OCI-LY1 (cell line): ENCODE results near the gene TGM4.
"Not testable (repeated sequence)": the region's sequence is repeated elsewhere in the genome, so short reads cannot be mapped to it uniquely, and the experiment has no call there.

Experiments used
- H2AFZ ChIP-seq: fragments of 200-600 bp; sonication (generic), shearing (Covaris generic); 2 replicates; pipeline ENCODE4 v1.6.0; 2014; ENCODE audit warnings: antibody characterized with exemption, mild to moderate bottlenecking, low read length
- H3F3A ChIP-seq: fragments of 200-600 bp; sonication (generic), shearing (Covaris generic); 2 replicates; pipeline ENCODE4 v1.6.0; 2014; ENCODE audit warnings: mild to moderate bottlenecking, antibody characterized with exemption, low read length, moderate library complexity; ENCODE audit not compliant: insufficient read depth
- H3K27ac ChIP-seq: fragments of 200-600 bp; sonication (generic); 2 replicates; pipeline ENCODE4 v1.5.1; 2014; ENCODE audit warnings: low read length, mixed run types, mild to moderate bottlenecking, low read depth; ENCODE audit not compliant: poor library complexity, severe bottlenecking
- H3K27me3 ChIP-seq: fragments of 200-600 bp; sonication (generic); 2 replicates; pipeline ENCODE4 v1.6.0; 2014; ENCODE audit warnings: antibody characterized with exemption, mild to moderate bottlenecking, low read length, moderate library complexity; ENCODE audit not compliant: insufficient read depth
- H3K36me3 ChIP-seq: fragments of 200-600 bp; sonication (generic); 2 replicates; pipeline ENCODE4 v1.6.1; 2014; ENCODE audit warnings: mild to moderate bottlenecking, antibody characterized with exemption, low read length, moderate library complexity, mixed read lengths; ENCODE audit not compliant: insufficient read depth
- H3K4me1 ChIP-seq: fragments of 200-600 bp; sonication (generic); 2 replicates; pipeline ENCODE4 v1.5.1; 2014; ENCODE audit warnings: mild to moderate bottlenecking, low read length, moderate library complexity; ENCODE audit not compliant: insufficient read depth, severe bottlenecking
- H3K4me2 ChIP-seq: fragments of 200-600 bp; sonication (generic), shearing (Covaris generic); 2 replicates; pipeline ENCODE4 v1.6.1; 2014; ENCODE audit warnings: low read length
- H3K4me3 ChIP-seq: fragments of 200-600 bp; sonication (generic); 2 replicates; pipeline ENCODE4 v1.5.1; 2014; ENCODE audit warnings: low read length, low read depth, mild to moderate bottlenecking, mixed read lengths; ENCODE audit not compliant: poor library complexity, severe bottlenecking
- H3K79me2 ChIP-seq: fragments of 200-600 bp; shearing (Covaris generic); 2 replicates; pipeline ENCODE4 v1.6.1; 2016; ENCODE audit warnings: mixed run types, low read length, mixed read lengths; ENCODE audit not compliant: insufficient read depth
- H3K9ac ChIP-seq: fragments of 200-600 bp; sonication (generic), shearing (Covaris generic); 2 replicates; pipeline ENCODE4 v1.6.1; 2014; ENCODE audit warnings: mild to moderate bottlenecking, low read length, mixed read lengths
- H3K9me2 ChIP-seq: fragments of 200-600 bp; sonication (generic), shearing (Covaris generic); 2 replicates; pipeline ENCODE4 v1.6.1; 2014; ENCODE audit warnings: low read depth, mild to moderate bottlenecking, low read length, mixed read lengths
- H3K9me3 ChIP-seq: fragments of 200-600 bp; shearing (Covaris generic); 2 replicates; pipeline ENCODE4 v1.6.1; 2014; ENCODE audit warnings: low read length, mixed read lengths
- H4K20me1 ChIP-seq: fragments of 200-600 bp; sonication (generic), shearing (Covaris generic); 2 replicates; pipeline ENCODE4 v1.6.0; 2016; ENCODE audit warnings: mild to moderate bottlenecking, low read length; ENCODE audit not compliant: insufficient read depth
- EZH2 ChIP-seq: fragments of 200-600 bp; sonication (generic), shearing (Covaris generic); IDR thresholded peaks from 2 replicates; pipeline ENCODE4 v1.8.0; 2017; ENCODE audit warnings: borderline replicate concordance, mixed run types, mild to moderate bottlenecking, antibody characterized with exemption, low read length, moderate library complexity, mixed read lengths
- TF ChIP-seq, protein P1 (sequence below): fragments of 200-600 bp; sonication (generic), shearing (Covaris generic); IDR thresholded peaks from 2 replicates; pipeline ENCODE4 v1.5.1; 2017; ENCODE audit warnings: mild to moderate bottlenecking, antibody characterized with exemption, low read length, moderate library complexity, mixed read lengths

Gene TGM4

DNA sequence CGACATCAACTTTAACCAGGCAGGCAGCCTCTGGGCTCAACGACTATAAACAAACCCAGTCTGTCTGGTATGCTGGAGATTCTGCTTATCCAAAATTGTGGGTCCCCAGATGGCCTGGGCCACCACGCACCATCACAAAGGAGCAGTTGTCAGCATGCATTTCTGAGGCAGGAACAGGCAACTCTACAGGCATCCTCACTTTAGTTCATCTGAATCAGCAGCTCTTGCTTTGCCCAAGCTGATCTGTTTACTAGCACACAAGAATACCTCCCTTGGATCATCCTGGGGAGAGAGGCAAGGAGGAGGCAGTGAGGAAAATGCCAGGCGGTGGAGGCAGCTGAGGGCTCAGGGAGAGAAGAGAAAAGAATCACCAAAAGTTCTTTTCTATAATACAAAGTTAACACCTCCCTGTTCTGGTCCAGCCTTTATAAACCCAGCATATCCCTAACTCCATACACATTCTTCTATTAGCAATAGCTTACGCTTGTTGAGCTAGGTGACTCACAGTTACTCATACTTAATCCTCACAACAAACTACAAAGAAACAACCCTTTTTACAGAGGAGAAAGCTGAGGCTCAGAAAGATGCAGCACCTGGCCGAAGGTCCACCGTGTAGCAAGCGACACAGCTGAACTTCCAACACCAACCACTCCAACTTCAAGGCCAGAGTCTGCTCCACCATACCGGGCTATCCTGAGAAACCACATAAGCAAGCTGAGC, 68.0 kb downstream of the TGM4 start:
- TF ChIP-seq, protein P1, sequence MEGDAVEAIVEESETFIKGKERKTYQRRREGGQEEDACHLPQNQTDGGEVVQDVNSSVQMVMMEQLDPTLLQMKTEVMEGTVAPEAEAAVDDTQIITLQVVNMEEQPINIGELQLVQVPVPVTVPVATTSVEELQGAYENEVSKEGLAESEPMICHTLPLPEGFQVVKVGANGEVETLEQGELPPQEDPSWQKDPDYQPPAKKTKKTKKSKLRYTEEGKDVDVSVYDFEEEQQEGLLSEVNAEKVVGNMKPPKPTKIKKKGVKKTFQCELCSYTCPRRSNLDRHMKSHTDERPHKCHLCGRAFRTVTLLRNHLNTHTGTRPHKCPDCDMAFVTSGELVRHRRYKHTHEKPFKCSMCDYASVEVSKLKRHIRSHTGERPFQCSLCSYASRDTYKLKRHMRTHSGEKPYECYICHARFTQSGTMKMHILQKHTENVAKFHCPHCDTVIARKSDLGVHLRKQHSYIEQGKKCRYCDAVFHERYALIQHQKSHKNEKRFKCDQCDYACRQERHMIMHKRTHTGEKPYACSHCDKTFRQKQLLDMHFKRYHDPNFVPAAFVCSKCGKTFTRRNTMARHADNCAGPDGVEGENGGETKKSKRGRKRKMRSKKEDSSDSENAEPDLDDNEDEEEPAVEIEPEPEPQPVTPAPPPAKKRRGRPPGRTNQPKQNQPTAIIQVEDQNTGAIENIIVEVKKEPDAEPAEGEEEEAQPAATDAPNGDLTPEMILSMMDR = no peak
- no peak for TF ChIP-seq EZH2
- no peak overlapping the region for H3K4me2 ChIP-seq
- no peaks in the 10 kb centered on the region for H3F3A ChIP-seq
- H3K36me3 ChIP-seq = peaks cover 28% of the 10 kb centered on the region
- no peaks in the 10 kb centered on the region for H3K4me1 ChIP-seq
- no peak overlapping the region for H2AFZ ChIP-seq
- no peak overlapping the region for H3K9ac ChIP-seq
- H3K27me3 ChIP-seq = no peaks in the 10 kb centered on the region
- no peaks in the 10 kb centered on the region for H4K20me1 ChIP-seq
- H3K9me3 ChIP-seq = no peaks in the 10 kb centered on the region
- no peak overlapping the region for H3K4me3 ChIP-seq
- H3K79me2 ChIP-seq = no peaks in the 10 kb centered on the region
- H3K9me2 ChIP-seq = no peaks in the 10 kb centered on the region
- H3K27ac ChIP-seq = no peak overlapping the region

DNA sequence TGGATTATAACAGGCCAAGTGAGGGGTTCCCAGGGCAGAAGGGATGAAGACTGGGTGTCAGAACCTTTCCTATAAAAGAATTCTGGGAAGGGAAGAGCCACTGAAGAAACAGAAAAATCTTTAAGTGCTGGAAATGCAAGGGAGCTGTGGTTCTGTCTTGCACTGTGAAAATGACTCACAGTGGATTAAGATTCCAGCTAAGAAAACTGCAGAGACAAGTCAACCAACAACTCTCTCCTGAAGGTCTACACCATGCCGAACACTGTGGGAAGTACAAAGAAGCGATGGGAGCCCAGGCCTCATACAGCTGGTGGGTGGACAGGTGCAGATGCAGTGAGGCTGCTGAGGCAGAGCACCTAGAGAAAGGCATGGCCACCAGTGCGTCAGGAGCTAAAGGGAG, 73.8 kb downstream of the TGM4 start:
- Histone ChIP-seq H3K79me2 (no peaks in the 10 kb centered on the region), H3K4me1 (peaks cover 8% of the 10 kb centered on the region), H3K36me3 (no peaks in the 10 kb centered on the region; the same call in 1 of the 2 replicates), H2AFZ (no peak overlapping the region), H3K4me3 (no peak overlapping the region), H3K9me2 (no peaks in the 10 kb centered on the region), H4K20me1 (no peaks in the 10 kb centered on the region), H3F3A (no peaks in the 10 kb centered on the region), H3K9ac (no peak overlapping the region), H3K9me3 (no peaks in the 10 kb centered on the region), H3K27ac (no peak overlapping the region), H3K4me2 (no peak overlapping the region), H3K27me3 (no peaks in the 10 kb centered on the region)
- no peak for TF ChIP-seq EZH2
- TF ChIP-seq, protein P1 = no peak

GRCh38 chr3:44949770-44950169, 75.4 kb downstream of the TGM4 start:
- not testable (repeated sequence) for H3K9me2 ChIP-seq, H4K20me1 ChIP-seq, H3K4me3 ChIP-seq, H3K36me3 ChIP-seq, H3K27me3 ChIP-seq, H3K79me2 ChIP-seq, H3K4me1 ChIP-seq, H2AFZ ChIP-seq, H3K4me2 ChIP-seq, H3F3A ChIP-seq, H3K9ac ChIP-seq, H3K27ac ChIP-seq, H3K9me3 ChIP-seq

DNA sequence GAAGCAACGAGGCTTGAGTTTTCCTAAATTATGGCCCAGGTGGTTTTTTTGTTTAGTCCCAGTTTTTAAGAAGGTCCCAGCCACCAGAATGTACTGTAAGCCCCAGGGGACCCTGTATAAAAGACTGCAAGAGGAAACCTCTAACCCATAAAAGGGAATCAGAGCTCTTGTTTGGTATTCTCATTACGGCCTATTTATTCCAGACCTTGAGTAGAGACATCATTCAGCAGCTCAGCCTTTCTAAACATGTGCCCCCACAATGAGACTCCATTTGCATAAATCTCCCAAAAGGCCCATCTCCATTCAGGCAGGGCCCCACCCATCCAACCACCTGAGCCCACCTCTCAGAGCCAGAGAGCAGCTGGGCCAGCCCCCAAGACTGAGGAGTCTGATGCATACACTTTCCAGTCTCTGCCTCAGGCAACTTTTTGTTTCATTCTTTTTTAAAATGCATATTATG, 75.9 kb downstream of the TGM4 start:
- H4K20me1 ChIP-seq = no peaks in the 10 kb centered on the region
- H3K9ac ChIP-seq = no peak overlapping the region
- H3K79me2 ChIP-seq = no peaks in the 10 kb centered on the region
- H3K27me3 ChIP-seq = no peaks in the 10 kb centered on the region
- H3K9me3 ChIP-seq = no peaks in the 10 kb centered on the region
- no peak overlapping the region for H2AFZ ChIP-seq
- H3K4me2 ChIP-seq = no peak overlapping the region
- no peaks in the 10 kb centered on the region for H3K9me2 ChIP-seq
- no peak for TF ChIP-seq EZH2
- TF ChIP-seq, protein P1 = no peak
- H3K36me3 ChIP-seq = no peaks in the 10 kb centered on the region; the same call in 1 of the 2 replicates
- H3F3A ChIP-seq = no peaks in the 10 kb centered on the region
- no peak overlapping the region for H3K4me3 ChIP-seq
- peaks cover 11% of the 10 kb centered on the region for H3K4me1 ChIP-seq
- H3K27ac ChIP-seq = no peak overlapping the region
